Adrenal gland (tissue), 5 donors: ENCODE measurements around the gene AKNAD1.

Source experiments
- POLR2A ChIP-seq, 2 donors: fragments of 450-650 bp; IDR thresholded peaks; one replicate each; pipeline ENCODE4 v1.6.1; 2017; ENCODE audit warnings: antibody characterized with exemption in 2 of 2, mild to moderate bottlenecking in 2 of 2, moderate library complexity in 1 of 2
- TF ChIP-seq, protein P1 (sequence below), 6 experiments: fragments of 450-650 bp in 4 of 6; fragments of 200-600 bp in 2 of 6; sonication (generic) in 1 of 6; IDR thresholded peaks; 1 replicate in 5 of 6; 2 replicates in 1 of 6; pipeline versions ENCODE4 v1.5.1 to v1.8.0; 2016 to 2021; ENCODE audit warnings: antibody characterized with exemption in 6 of 6, mild to moderate bottlenecking in 2 of 6, moderate library complexity in 1 of 6
- donor health status: DM: no; HTN: no; CAD: no.

DNA sequence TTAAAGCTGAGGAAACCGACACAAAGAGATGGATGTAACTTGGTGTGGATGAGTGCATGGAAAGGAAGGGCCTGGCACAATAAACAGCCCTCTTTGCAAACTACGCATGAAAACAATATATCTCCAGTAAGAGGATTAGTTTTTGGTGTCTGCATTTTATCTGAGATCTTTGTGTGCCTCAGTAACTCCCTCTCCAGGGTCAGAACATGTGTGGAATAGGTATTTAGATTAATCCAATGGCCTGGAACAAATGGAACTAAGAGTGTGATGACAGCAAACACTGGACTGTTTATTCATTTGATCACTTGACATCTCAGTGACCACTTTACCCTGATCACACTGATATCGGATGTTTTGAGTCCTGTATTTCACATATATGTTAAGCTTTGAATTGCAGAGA lies 45.3 kb downstream of the AKNAD1 start:
- TF ChIP-seq, protein P1, sequence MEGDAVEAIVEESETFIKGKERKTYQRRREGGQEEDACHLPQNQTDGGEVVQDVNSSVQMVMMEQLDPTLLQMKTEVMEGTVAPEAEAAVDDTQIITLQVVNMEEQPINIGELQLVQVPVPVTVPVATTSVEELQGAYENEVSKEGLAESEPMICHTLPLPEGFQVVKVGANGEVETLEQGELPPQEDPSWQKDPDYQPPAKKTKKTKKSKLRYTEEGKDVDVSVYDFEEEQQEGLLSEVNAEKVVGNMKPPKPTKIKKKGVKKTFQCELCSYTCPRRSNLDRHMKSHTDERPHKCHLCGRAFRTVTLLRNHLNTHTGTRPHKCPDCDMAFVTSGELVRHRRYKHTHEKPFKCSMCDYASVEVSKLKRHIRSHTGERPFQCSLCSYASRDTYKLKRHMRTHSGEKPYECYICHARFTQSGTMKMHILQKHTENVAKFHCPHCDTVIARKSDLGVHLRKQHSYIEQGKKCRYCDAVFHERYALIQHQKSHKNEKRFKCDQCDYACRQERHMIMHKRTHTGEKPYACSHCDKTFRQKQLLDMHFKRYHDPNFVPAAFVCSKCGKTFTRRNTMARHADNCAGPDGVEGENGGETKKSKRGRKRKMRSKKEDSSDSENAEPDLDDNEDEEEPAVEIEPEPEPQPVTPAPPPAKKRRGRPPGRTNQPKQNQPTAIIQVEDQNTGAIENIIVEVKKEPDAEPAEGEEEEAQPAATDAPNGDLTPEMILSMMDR (IDR thresholded peaks at IDR 0.05) = no peak
- no peak for TF ChIP-seq POLR2A (IDR thresholded peaks at IDR 0.05)
